SJSA1 (cell line): ENCODE data around the gene DNMT1. TPM values are rescaled to one million over a fixed set of nuclear protein-coding genes. Genes with fewer than 3 reads are reported as not detected.

Experiments used
- DNase-seq, 2 experiments: peaks; one replicate each; pipeline ENCODE4 v3.0.0-alpha.2; 2015 to 2020; ENCODE audit warnings: low spot score in 2 of 2, low read depth in 1 of 2
- H3K27ac ChIP-seq: fragments of 250-450 bp; sonication (Bioruptor Pico); 2 replicates; pipeline ENCODE4 v1.5.1; 2020; ENCODE audit warnings: mild to moderate bottlenecking, moderate library complexity
- H3K27me3 ChIP-seq: fragments of 250-450 bp; sonication (Bioruptor Pico); replicated peaks from 2 replicates; pipeline ENCODE4 v1.5.1; 2020; ENCODE audit warnings: mild to moderate bottlenecking, moderate library complexity
- H3K36me3 ChIP-seq: fragments of 250-450 bp; sonication (Bioruptor Pico); 2 replicates; pipeline ENCODE4 v1.5.1; 2020; ENCODE audit warnings: mild to moderate bottlenecking
- H3K4me1 ChIP-seq: fragments of 250-450 bp; sonication (Bioruptor Pico); replicated peaks from 2 replicates; pipeline ENCODE4 v1.6.1; 2021; ENCODE audit warnings: mild to moderate bottlenecking
- H3K4me3 ChIP-seq: fragments of 250-450 bp; sonication (Bioruptor Pico); 2 replicates; pipeline ENCODE4 v1.5.1; 2020; ENCODE audit warnings: mild to moderate bottlenecking
- H3K9me3 ChIP-seq: fragments of 250-450 bp; sonication (Bioruptor Pico); replicated peaks from 2 replicates; pipeline ENCODE4 v1.5.1; 2020; ENCODE audit warnings: mild to moderate bottlenecking
- total RNA-seq: library from RNA; depleted of rRNA; stranded (reverse); fragments of >200 nt; shearing (Covaris generic); gene quantifications from 2 replicates; pipeline ENCODE4 v1.2.3, GENCODE V29; 2014

Gene DNMT1
- total RNA-seq, 1 experiment from 2014 or later = 170 TPM

- Histone ChIP-seq H3K36me3 (peaks cover 99% of the 10 kb centered on the region), H3K4me1 (peaks cover 7% of the 10 kb centered on the region)
These were observed 56.7 kb downstream of the DNMT1 start for GRCh38 chr19:10137751-10138682.

DNA sequence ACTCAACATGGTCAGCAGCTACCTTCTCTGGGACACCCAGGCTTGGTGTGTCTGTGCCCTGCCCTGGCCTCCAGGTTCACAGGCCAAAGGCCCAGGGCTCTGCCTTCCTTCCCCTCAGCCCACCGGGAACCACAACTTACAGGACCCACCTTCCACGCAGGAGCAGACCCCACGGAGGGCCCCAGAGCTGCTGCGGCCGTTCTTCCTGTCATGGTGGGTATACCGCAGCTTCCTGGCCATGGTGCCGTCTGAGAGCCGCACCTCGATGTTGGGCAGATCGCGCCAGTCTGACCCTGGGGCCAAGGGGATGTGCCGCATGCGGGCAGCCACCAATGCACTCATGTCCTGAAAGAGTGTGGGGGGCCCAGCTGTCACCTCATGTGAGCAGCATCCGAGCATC is 57.8 kb downstream of the DNMT1 start:
- DNase-seq = no peak
- H3K4me1 ChIP-seq = peaks cover 18% of the 10 kb centered on the region
- H3K4me3 ChIP-seq = no peak overlapping the region
- no peaks in the 10 kb centered on the region for H3K9me3 ChIP-seq
- H3K27me3 ChIP-seq = no peaks in the 10 kb centered on the region
- H3K36me3 ChIP-seq = peaks cover 99% of the 10 kb centered on the region
- no peak overlapping the region for H3K27ac ChIP-seq

More at GRCh38 chr19:10137751-10138682, 56.7 kb downstream of the DNMT1 start:
- Histone ChIP-seq H3K27ac (no peak overlapping the region), H3K27me3 (no peaks in the 10 kb centered on the region), H3K9me3 (no peaks in the 10 kb centered on the region), H3K4me3 (no peak overlapping the region)
- DNase-seq = no peak

- Histone ChIP-seq H3K4me1 (peaks cover 29% of the 10 kb centered on the region), H3K4me3 (no peak overlapping the region), H3K27me3 (no peaks in the 10 kb centered on the region), H3K36me3 (peaks cover 97% of the 10 kb centered on the region), H3K9me3 (no peaks in the 10 kb centered on the region), H3K27ac (no peak overlapping the region)
- no peak for DNase-seq
These were observed 59.0 kb downstream of the DNMT1 start for GRCh38 chr19:10135551-10136334.

DNA sequence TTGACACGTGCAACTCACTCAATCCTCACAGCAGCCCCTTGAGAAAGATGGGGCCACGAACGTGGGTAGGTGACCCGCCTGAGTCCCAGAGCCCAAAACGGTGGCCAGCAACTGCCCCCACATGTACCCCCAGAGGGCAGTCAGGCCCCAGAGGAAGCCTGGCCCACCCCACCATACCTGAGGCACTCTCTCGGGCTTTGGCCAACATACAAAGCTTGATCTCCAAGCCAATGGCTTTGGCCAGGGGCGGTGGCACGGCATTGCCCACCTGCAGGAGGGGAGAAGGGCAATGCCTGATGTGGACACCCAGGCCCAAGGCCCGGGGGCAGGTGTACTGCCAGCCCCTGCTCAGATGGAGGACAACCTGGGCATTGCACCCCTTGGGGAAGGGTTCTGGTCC is 60.7 kb downstream of the DNMT1 start:
- H3K27ac ChIP-seq = no peak overlapping the region
- peaks cover 96% of the 10 kb centered on the region for H3K36me3 ChIP-seq
- H3K27me3 ChIP-seq = no peaks in the 10 kb centered on the region
- H3K9me3 ChIP-seq = no peaks in the 10 kb centered on the region
- no peak overlapping the region for H3K4me3 ChIP-seq
- peaks cover 29% of the 10 kb centered on the region for H3K4me1 ChIP-seq
- DNase-seq = no peak

- DNase-seq = no peak
- no peak overlapping the region for H3K4me3 ChIP-seq
- H3K9me3 ChIP-seq = no peaks in the 10 kb centered on the region
- H3K27me3 ChIP-seq = no peaks in the 10 kb centered on the region
- peaks cover 96% of the 10 kb centered on the region for H3K36me3 ChIP-seq
- H3K27ac ChIP-seq = no peak overlapping the region
- H3K4me1 ChIP-seq = peaks cover 29% of the 10 kb centered on the region
These were observed 61.2 kb downstream of the DNMT1 start for GRCh38 chr19:10133596-10133995.

DNA sequence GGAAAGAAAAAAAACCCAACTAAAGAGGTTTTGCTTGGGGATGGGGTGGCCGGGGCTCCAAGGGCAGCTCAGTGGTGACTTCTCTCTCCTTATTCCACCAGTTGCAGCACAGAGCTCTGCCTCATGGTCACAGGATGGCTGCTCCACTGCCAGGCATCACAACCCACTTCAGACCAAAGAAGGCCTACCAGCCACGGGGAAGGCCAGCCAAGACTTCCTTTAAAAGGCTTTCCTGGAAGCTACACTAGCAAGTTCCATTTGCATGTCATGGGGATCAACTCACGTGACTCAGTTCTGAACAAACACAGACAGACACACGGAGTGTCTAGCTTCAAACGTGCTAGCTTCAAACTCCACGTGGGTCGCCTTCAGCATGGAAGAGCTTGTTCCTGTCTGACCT is 61.8 kb downstream of the DNMT1 start:
- H3K4me3 ChIP-seq = no peak overlapping the region
- H3K27me3 ChIP-seq = no peaks in the 10 kb centered on the region
- no peak overlapping the region for H3K27ac ChIP-seq
- no peak for DNase-seq
- peaks cover 29% of the 10 kb centered on the region for H3K4me1 ChIP-seq
- no peaks in the 10 kb centered on the region for H3K9me3 ChIP-seq
- peaks cover 96% of the 10 kb centered on the region for H3K36me3 ChIP-seq

GRCh38 chr19:10126213-10126639 is 68.5 kb downstream of the DNMT1 start:
- DNase-seq = no peak
- Histone ChIP-seq H3K4me3 (no peak overlapping the region), H3K36me3 (peaks cover 66% of the 10 kb centered on the region), H3K9me3 (no peaks in the 10 kb centered on the region), H3K27ac (no peak overlapping the region), H3K27me3 (no peaks in the 10 kb centered on the region), H3K4me1 (peaks cover 15% of the 10 kb centered on the region)

- peaks cover 22% of the 10 kb centered on the region for H3K4me1 ChIP-seq
- H3K27ac ChIP-seq = no peak overlapping the region
- H3K36me3 ChIP-seq = peaks cover 51% of the 10 kb centered on the region
- no peaks in the 10 kb centered on the region for H3K9me3 ChIP-seq
- H3K27me3 ChIP-seq = no peaks in the 10 kb centered on the region
- no peak for DNase-seq
- no peak overlapping the region for H3K4me3 ChIP-seq
These were observed 70.3 kb downstream of the DNMT1 start for GRCh38 chr19:10124429-10124828.

DNA sequence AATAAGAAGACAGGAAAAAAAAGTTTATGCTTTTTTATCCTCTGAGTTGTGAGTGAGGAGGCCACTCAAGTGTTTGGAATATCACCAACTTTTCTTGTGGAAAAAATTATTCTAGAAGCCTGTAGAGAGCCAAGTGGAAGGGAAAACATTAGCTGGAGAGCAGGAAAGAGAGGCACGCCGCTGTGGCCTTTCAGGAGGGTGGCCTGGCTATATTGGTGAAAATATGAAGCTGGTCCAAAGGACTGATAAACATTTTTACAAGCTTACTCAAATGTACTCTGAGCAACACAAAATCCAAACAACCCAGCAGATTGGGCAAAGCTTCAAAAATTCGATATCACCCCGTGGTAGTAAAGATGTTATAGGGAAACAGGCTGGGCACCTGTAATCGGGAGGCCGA is 72.7 kb downstream of the DNMT1 start:
- Histone ChIP-seq H3K4me3 (no peak overlapping the region), H3K4me1 (peaks cover 31% of the 10 kb centered on the region), H3K9me3 (no peaks in the 10 kb centered on the region), H3K27ac (peak overlapping the region; percentile 31; the same call in 1 of the 2 replicates), H3K36me3 (peaks cover 53% of the 10 kb centered on the region), H3K27me3 (no peaks in the 10 kb centered on the region)
- peak in 1 of 2 experiments; percentile 28 for DNase-seq

DNA sequence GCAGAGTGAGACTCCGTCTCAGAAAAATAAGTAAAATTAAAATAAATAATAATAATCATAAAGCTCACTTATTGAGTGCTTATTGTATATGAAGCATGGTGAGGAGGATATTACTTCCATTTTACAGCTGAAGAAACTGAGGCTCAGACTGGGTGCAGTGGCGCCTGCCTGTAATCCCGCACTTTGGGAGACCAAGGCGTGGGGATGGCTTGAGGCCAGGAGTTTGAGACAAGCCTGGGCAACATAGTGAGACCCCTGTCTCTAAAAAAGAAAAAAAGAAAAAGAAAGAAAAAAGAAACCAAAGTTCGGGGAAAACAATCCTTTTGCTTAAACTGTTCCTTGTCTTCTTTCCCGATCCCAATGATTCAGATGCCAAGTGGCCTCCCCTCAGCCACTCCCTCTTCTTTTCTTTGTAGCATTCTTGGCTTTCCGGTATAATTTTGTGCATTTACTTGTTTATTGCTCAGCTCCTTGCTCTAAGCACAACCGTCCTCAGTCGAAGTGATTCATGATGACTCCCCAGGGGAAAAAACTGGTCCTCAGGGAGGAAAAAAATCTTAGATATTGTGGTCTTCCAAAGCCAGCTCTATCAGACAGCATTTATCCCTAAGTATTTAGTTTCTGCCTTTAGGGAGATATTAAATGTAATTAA is 74.1 kb downstream of the DNMT1 start:
- Histone ChIP-seq H3K4me1 (peaks cover 31% of the 10 kb centered on the region), H3K4me3 (peak overlapping the region; percentile 10), H3K27me3 (no peaks in the 10 kb centered on the region), H3K27ac (peak overlapping the region; percentile 40; the same call in 1 of the 2 replicates), H3K9me3 (no peaks in the 10 kb centered on the region), H3K36me3 (peaks cover 55% of the 10 kb centered on the region)
- DNase-seq = peak; percentile 76 to 88

DNA sequence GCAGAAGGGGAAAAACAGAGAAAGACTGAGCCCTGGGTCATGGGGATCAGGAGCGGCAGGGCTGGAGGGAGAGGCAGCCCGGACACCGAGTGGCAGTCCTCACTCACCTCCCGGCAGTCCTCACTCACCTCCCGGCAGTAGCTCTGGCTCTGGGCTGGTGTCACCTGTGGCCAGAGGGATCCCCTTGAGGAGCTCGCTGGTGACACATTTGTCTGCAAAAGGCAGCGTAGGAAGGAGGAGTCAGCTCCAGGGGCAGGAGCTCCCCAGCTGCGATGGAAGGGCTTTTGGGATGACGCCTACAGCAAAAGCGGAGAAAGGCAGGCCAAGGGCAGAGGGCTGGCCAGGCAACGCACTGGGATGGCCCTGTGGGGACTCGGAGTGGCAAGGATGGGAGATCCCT is 75.8 kb downstream of the DNMT1 start:
- Histone ChIP-seq H3K36me3 (peaks cover 57% of the 10 kb centered on the region), H3K4me1 (peaks cover 31% of the 10 kb centered on the region), H3K27me3 (no peaks in the 10 kb centered on the region), H3K4me3 (peak overlapping the region; percentile 75), H3K9me3 (no peaks in the 10 kb centered on the region), H3K27ac (peak overlapping the region; percentile 10)
- DNase-seq = peak in 1 of 2 experiments; percentile 48

DNA sequence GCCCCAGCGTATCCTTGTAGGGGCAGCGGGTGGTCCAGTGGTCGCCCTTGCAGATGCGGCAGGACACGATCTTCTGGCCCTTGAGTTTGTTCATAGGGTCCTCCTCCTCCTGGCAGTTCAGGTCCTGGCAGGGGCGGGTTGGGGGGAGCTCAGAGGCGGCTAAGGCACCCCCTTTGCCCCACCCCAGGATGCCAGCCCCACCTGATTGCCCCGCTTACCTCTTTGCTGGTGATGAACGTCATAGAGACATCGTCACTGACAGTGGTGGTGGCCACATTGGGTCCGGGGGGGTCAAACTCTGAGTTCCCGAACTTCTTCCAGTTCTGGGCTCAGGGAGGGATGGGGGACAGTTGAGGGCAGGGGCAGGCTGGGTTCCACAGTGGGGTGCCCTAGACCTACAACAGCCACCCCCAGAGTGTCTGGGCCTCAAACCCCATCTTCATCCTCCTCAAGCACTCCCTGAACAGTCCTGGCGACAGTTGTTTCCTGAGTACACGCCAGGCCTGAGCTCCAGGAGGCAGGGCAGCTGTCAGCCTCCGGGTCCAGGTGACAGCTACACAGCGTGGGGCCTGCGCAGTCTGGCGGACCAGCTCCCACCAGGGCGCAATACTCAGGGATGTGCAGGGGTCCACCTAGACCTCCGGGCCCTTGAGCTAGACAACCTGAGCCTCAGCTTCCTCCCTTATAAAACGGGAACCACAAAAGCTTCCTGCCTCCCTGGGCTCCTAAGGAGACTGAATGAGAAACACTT is 77.7 kb downstream of the DNMT1 start:
- Histone ChIP-seq H3K4me3 (no peak overlapping the region), H3K27ac (no peak overlapping the region), H3K4me1 (peaks cover 35% of the 10 kb centered on the region), H3K27me3 (no peaks in the 10 kb centered on the region), H3K36me3 (peaks cover 73% of the 10 kb centered on the region), H3K9me3 (no peaks in the 10 kb centered on the region)
- DNase-seq = no peak
